ENCODE measurements around the gene TIMMDC1.

DNA sequence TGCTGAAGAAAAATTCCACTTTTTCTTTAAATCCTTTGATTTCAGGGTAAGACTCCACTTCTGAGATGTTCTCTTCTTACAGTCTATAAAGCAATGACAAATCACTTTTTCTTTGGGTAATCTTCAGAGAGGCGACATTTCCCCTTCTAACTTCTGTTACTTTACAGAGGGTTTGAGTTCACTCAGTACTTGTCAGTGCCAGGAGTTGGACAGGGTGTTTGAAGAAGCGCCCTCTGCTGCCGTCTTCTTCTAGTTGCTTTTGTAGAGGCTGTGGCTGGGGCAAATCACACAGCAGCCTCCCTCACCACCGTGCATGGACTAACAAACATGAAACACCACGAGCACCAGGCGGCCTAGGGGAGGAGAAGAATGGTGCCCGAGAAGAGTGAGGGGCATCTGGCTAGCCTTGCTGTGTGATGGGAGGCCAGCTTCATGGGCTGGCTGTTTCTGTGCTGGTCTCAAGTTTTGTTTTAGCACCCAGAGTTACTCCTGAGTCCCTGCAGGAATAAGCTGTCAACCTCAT, 61.2 kb downstream of the TIMMDC1 start, which contains the start of gene CD80:
- TF ChIP-seq ZNF274 (IDR thresholded peaks at IDR 0.05; ENCODE audit: low read depth, low read length) (no peak), YY1 (IDR thresholded peaks at IDR 0.05; ENCODE audit: insufficient read depth, insufficient read length) (no peak)

Data from NT2/D1 (cell line).